ENCODE results near the gene JMJD8.

Gene JMJD8

DNA sequence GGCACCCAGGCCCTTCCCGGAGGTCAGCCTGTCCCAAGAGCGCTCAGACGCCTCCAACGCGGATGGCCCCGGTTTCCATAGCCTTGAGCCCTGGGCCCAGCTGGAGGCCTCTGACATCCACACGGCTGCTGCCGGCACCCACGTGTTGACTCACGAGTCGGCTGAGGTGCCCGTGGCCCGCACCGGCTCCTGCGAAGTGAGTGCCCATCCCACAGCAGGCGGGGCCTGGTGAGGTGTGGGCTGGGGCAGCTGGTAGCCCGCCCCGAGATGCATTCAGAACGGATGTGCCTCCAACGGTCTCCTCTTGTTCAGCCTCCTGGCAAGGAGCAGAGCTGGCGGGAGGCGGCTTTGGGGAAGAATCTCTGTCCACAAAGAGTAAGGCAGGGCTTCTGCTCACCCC, 32.3 kb downstream of the JMJD8 start:
- in situ Hi-C loops (cut with HindIII; ENCODE audit: low pct_ligation_motif_present, low sequenced_read_pairs) = no loop called here
- no peak for DNase-seq
- H3K36me3 ChIP-seq (replicated peaks) = peaks cover 1% of the 10 kb centered on the region
- TF ChIP-seq, protein P1, sequence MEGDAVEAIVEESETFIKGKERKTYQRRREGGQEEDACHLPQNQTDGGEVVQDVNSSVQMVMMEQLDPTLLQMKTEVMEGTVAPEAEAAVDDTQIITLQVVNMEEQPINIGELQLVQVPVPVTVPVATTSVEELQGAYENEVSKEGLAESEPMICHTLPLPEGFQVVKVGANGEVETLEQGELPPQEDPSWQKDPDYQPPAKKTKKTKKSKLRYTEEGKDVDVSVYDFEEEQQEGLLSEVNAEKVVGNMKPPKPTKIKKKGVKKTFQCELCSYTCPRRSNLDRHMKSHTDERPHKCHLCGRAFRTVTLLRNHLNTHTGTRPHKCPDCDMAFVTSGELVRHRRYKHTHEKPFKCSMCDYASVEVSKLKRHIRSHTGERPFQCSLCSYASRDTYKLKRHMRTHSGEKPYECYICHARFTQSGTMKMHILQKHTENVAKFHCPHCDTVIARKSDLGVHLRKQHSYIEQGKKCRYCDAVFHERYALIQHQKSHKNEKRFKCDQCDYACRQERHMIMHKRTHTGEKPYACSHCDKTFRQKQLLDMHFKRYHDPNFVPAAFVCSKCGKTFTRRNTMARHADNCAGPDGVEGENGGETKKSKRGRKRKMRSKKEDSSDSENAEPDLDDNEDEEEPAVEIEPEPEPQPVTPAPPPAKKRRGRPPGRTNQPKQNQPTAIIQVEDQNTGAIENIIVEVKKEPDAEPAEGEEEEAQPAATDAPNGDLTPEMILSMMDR (IDR thresholded peaks at IDR 0.05; ENCODE audit: low read depth, low read length, missing control alignments) = no peak
- H3K27me3 ChIP-seq (replicated peaks) = no peaks in the 10 kb centered on the region
- H3K4me3 ChIP-seq (ENCODE audit: low read depth, low read length) = no peak overlapping the region
- no peak overlapping the region for H3K27ac ChIP-seq

DNA sequence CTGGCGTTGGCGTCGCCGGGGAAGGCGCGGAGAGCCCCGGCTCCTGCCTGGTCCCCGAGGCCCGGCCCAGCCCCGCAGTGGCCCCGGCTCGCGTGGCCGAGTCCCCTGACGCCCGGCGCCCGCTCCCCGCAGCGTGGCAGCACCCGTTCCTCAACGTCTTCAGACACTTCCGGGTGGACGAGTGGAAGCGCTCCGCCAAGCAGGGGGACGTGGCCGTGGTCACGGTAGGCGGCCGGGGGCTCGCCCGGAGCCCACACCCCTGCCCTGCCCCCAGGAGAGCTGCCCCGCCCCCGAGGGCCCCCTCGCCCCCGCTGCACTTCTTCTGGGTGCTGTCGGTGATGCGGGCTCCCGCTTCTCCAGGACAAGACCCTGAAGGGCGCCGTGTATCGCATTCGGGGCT, 34.5 kb downstream of the JMJD8 start:
- DNase-seq = no peak
- H3K27ac ChIP-seq = peak overlapping the region; percentile 50
- TF ChIP-seq, protein P1 (IDR thresholded peaks at IDR 0.05; ENCODE audit: low read depth, low read length, missing control alignments) = no peak
- H3K36me3 ChIP-seq (replicated peaks) = no peaks in the 10 kb centered on the region
- H3K4me3 ChIP-seq (ENCODE audit: low read depth, low read length) = peak overlapping the region; percentile 60
- H3K27me3 ChIP-seq (replicated peaks) = no peaks in the 10 kb centered on the region
- in situ Hi-C loops (cut with HindIII; ENCODE audit: low pct_ligation_motif_present, low sequenced_read_pairs) = no loop called here

DNA sequence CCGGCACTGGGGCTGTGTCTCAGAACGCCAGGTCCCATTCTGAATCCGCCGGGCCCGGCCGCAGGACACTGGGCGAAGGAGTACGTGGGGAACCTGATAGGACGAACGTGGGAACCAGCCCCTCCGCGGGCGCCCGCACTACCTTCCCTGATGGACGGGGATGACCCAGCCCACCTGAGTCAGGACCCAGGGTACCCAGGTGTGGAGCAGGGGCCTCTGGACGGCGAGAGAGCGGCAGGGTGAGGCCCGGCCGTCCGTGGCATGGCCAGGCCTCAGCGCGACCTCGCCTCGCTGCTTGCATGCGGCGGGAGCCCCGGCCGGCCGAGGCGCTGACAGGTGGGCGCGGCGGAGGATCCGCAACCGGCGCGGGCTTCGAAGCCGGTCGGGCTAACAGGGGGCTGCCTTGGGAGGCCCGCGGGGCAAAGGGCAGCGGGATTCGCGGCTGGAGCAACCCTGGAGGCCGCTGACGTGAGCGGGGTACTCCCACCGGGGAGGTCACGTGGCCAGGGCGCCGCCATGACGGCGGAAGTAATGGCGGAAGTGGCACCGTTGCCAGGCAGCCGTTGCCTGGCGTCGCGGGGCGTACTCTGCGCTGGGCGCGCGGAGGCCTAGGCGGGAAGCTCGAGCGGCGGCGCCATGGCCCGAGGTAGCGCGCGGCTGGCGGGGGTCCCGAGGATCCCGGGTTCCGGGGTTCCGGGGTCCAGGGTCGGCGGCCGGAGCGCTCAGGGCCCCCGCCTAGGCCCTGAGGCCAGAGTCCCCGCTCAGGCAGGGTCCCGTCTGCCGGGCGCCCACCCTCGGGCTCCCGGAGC, 35.1 kb downstream of the JMJD8 start, which contains the start of gene WDR90:
TSS of gene WDR90 (plus strand) at position 585 of the 809 bp plus-strand sequence. CDS start at position 637, 52 bp downstream.
- TF ChIP-seq, protein P1 (IDR thresholded peaks at IDR 0.05; ENCODE audit: low read depth, low read length, missing control alignments) = no peak
- in situ Hi-C loops (cut with HindIII; ENCODE audit: low pct_ligation_motif_present, low sequenced_read_pairs) = no loop called here
- Histone ChIP-seq H3K4me3 (ENCODE audit: low read depth, low read length) (peak within 1 kb of the TSS; percentile 60), H3K36me3 (replicated peaks) (no peaks in the 10 kb centered on the region), H3K27ac (peak within 1 kb of the TSS; percentile 50), H3K27me3 (replicated peaks) (no peaks in the 10 kb centered on the region)
- DNase-seq = peak; percentile 69

DNA sequence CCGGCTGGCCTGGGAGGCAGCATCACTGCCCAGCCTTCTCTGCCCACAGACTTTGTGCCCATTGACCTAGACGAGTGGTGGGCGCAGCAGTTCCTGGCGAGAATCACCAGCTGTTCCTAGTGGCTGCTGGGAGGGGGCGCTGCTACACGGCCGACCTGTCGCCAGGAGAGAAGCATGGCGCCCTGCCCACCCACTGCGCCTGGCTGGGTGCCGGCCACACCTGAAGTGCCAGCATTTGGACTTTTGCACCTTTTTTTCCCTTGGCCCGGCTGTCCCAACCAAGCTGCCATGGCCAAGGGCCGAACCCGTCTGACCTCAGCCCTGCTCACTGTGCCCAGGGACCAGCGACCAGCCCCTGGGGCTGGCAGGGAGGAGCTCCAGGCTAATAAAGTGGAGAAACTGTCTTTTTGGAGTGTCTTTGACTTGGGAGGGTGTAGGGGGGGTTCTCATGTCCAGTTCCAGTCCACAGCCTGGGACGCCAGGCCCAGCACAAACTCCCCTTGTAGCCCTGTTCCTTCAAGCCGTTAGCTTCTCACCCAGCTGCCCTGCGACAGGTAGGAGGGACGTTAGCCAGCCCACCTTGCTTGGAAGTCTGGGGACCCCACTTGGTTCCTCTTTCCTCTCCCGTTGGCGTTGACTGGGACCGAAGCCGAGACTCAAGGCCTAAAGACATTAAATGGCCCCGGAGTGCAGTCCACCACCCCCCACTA, 35.9 kb downstream of the JMJD8 start:
- Histone ChIP-seq H3K4me3 (ENCODE audit: low read depth, low read length) (peak overlapping the region; percentile 60), H3K27me3 (replicated peaks) (no peaks in the 10 kb centered on the region), H3K27ac (peak overlapping the region; percentile 50), H3K36me3 (replicated peaks) (no peaks in the 10 kb centered on the region)
- in situ Hi-C loops (cut with HindIII; ENCODE audit: low pct_ligation_motif_present, low sequenced_read_pairs) = no loop called here
- no peak for DNase-seq
- TF ChIP-seq, protein P1 (IDR thresholded peaks at IDR 0.05; ENCODE audit: low read depth, low read length, missing control alignments) = peak; percentile 58

DNA sequence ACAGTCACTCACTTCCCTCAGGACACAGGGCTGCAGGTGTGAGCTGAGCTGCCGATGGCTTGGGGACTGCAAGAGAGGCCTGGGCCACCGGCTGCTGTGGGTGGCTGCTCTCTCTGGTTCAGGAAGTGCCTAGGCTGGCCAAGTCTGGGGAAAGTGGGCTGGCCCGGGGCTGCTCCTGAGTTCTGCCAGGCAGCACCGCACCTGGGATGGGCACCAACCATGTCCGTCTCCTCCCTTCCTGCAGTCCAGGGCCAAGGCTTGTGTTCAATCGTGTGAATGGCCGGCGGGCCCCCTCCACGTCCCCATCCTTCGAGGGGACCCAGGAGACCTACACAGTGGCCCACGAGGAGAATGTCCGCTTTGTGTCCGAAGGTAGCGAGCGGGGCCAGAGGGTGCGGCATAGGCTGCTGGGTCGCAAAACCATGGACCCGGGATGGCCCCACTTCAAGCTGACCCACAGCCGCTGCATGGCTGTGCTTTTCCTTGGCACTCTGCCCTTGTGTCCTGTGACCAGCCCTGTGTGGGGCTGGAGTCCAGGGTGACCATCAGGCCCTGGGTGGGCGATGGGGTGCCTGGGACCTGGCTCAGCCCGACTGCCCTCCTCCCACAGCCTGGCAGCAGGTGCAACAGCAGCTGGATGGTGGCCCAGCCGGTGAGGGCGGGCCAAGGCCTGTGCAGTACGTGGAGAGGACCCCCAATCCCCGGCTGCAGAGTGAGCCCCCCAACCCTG, 36.8 kb downstream of the JMJD8 start:
- Histone ChIP-seq H3K27me3 (replicated peaks) (no peaks in the 10 kb centered on the region), H3K36me3 (replicated peaks) (no peaks in the 10 kb centered on the region), H3K27ac (no peak overlapping the region), H3K4me3 (ENCODE audit: low read depth, low read length) (no peak overlapping the region)
- in situ Hi-C loops (cut with HindIII; ENCODE audit: low pct_ligation_motif_present, low sequenced_read_pairs) = no loop called here
- no peak for DNase-seq
- TF ChIP-seq, protein P1 (IDR thresholded peaks at IDR 0.05; ENCODE audit: low read depth, low read length, missing control alignments) = no peak
